SK-N-MC (cell line): ENCODE results near the gene SLC8A2.

ENCODE experiments used
- EZH2 ChIP-seq: fragments of 200-600 bp; sonication (generic); IDR thresholded peaks from one replicate; pipeline ENCODE4 v1.6.1; 2017; ENCODE audit warnings: antibody characterized with exemption
- POLR2AphosphoS5 ChIP-seq: IDR thresholded peaks from 2 replicates; pipeline ENCODE4 v1.6.1; 2012; ENCODE audit warnings: mild to moderate bottlenecking, low read depth, low read length, borderline replicate concordance

DNA sequence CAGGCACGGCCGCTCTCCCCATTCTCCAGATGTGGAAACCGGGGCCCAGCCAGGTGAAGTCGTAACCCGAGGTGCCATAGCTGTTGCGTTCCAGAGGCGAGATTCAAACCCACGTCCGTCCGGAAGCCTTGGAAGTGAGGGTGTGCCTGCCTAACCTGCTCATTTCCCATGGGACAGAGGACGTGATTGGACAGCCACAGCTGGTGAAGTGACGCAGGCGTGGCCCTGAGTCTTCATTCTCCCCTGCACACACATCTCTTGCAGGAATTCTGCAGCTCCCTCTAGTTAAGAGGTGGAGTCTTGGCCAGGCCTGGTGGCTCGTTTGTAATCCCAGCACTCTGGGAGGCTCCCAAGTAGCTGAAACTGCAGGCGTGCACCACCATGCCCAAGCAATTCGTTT lies 69.2 kb downstream of the SLC8A2 start:
- TF ChIP-seq EZH2 (no peak), POLR2AphosphoS5 (no peak)
